Medulla oblongata (tissue), 1 donor: Measurements from ENCODE around the gene PDCD2L.
"Not testable (repeated sequence)": the region's sequence is repeated elsewhere in the genome, so short reads cannot be mapped to it uniquely, and the experiment has no call there.

Source experiments
- DNase-seq: peaks from one replicate; pipeline ENCODE4 v3.0.0-alpha.2; 2015; ENCODE audit errors: extremely low spot score

Gene PDCD2L

GRCh38 chr19:34411216-34411615 lies 7.0 kb downstream of the PDCD2L start:
- no peak for DNase-seq

GRCh38 chr19:34416021-34416545 lies 11.9 kb downstream of the PDCD2L start:
- DNase-seq, result no peak

- DNase-seq, result no peak
Measured at GRCh38 chr19:34418300-34418699, 14.1 kb downstream of the PDCD2L start.

GRCh38 chr19:34426096-34426661 lies 22.0 kb downstream of the PDCD2L start:
- no peak for DNase-seq

GRCh38 chr19:34428549-34429285 lies 24.5 kb downstream of the PDCD2L start:
- peak; percentile 18 for DNase-seq

- DNase-seq, result no peak
Measured at GRCh38 chr19:34429553-34429952, 25.4 kb downstream of the PDCD2L start.

- peak; percentile 46 for DNase-seq
Measured at GRCh38 chr19:34430738-34431625, 26.8 kb downstream of the PDCD2L start.

- DNase-seq, result no peak
Measured at GRCh38 chr19:34431681-34432402, 27.6 kb downstream of the PDCD2L start.

GRCh38 chr19:34432797-34433196 lies 28.6 kb downstream of the PDCD2L start:
- DNase-seq, result no peak

- DNase-seq, result peak; percentile 6
Measured at GRCh38 chr19:34436716-34437115, 32.5 kb downstream of the PDCD2L start.

- DNase-seq, result no peak
Measured at GRCh38 chr19:34448191-34448590, 44.0 kb downstream of the PDCD2L start.

- no peak for DNase-seq
Measured at GRCh38 chr19:34452723-34453122, 48.5 kb downstream of the PDCD2L start.

GRCh38 chr19:34454091-34454490 lies 49.9 kb downstream of the PDCD2L start:
- DNase-seq, result no peak

- DNase-seq, result no peak
Measured at GRCh38 chr19:34454685-34455084, 50.5 kb downstream of the PDCD2L start.

GRCh38 chr19:34455783-34456480 lies 51.7 kb downstream of the PDCD2L start:
- not testable (repeated sequence) for DNase-seq

GRCh38 chr19:34457446-34457845 lies 53.2 kb downstream of the PDCD2L start:
- no peak for DNase-seq

- no peak for DNase-seq
Measured at GRCh38 chr19:34458677-34459076, 54.5 kb downstream of the PDCD2L start.

- no peak for DNase-seq
Measured at GRCh38 chr19:34459614-34460013, 55.4 kb downstream of the PDCD2L start.

GRCh38 chr19:34461375-34462100 lies 57.3 kb downstream of the PDCD2L start:
- peak; percentile 12 for DNase-seq

- DNase-seq, result not testable (repeated sequence)
Measured at GRCh38 chr19:34464785-34465184, 60.6 kb downstream of the PDCD2L start.
